Peyer's patch (tissue), 4 donors: ENCODE measurements around the gene EIF4EBP2. TPM values are rescaled to one million over a fixed set of nuclear protein-coding genes. Genes with fewer than 3 reads are reported as not detected.

Experiments used
- DNase-seq, 3 donors: peaks; one replicate each; pipeline ENCODE4 v3.0.0-alpha.2; 2017 to 2019
- H3K27ac ChIP-seq, 4 donors: fragments of 200-600 bp; sonication (generic); one replicate each; pipeline ENCODE4 v1.5.1; 2016 to 2019
- H3K27me3 ChIP-seq, 2 donors: fragments of 200-600 bp; sonication (generic); one replicate each; pipeline ENCODE4 v1.5.1; 2019
- H3K36me3 ChIP-seq, 3 donors: fragments of 200-600 bp; sonication (generic); one replicate each; pipeline ENCODE4 v1.5.1; 2016 to 2019
- H3K4me1 ChIP-seq, 4 donors: fragments of 200-600 bp; sonication (generic); one replicate each; pipeline ENCODE4 v1.5.1; 2016 to 2019
- H3K4me3 ChIP-seq, 4 donors: fragments of 200-600 bp; sonication (generic); 1 replicate in 3 of 4; 2 replicates in 1 of 4; pipeline ENCODE4 v1.5.1; 2016 to 2019; ENCODE audit warnings: mild to moderate bottlenecking in 1 of 4
- H3K9me3 ChIP-seq, 4 donors: fragments of 200-600 bp; sonication (generic); one replicate each; pipeline ENCODE4 v1.5.1; 2016 to 2019; ENCODE audit warnings: mild to moderate bottlenecking in 1 of 4
- POLR2A ChIP-seq, 2 donors: fragments of 450-650 bp; IDR thresholded peaks; one replicate each; pipeline ENCODE4 v1.5.1; 2017; ENCODE audit warnings: antibody characterized with exemption in 2 of 2, mild to moderate bottlenecking in 2 of 2, moderate library complexity in 2 of 2
- total RNA-seq, 4 donors: library from RNA; depleted of rRNA; stranded (reverse); fragments of >200 nt; gene quantifications; one replicate each; pipeline ENCODE4 v1.1.0, GENCODE V29; 2016
- TF ChIP-seq, protein P1 (sequence below), 6 experiments: fragments of 450-650 bp in 4 of 6; fragments of 200-600 bp in 2 of 6; sonication (generic) in 1 of 6; IDR thresholded peaks; one replicate each; pipeline ENCODE4 v1.5.1; 2017 to 2019; ENCODE audit warnings: antibody characterized with exemption in 6 of 6, mild to moderate bottlenecking in 3 of 6, moderate library complexity in 1 of 6

The EIF4EBP2 gene
- total RNA-seq, 4 donors from 2014 or later = 64.4 to 129 (median 93.0) TPM

DNA sequence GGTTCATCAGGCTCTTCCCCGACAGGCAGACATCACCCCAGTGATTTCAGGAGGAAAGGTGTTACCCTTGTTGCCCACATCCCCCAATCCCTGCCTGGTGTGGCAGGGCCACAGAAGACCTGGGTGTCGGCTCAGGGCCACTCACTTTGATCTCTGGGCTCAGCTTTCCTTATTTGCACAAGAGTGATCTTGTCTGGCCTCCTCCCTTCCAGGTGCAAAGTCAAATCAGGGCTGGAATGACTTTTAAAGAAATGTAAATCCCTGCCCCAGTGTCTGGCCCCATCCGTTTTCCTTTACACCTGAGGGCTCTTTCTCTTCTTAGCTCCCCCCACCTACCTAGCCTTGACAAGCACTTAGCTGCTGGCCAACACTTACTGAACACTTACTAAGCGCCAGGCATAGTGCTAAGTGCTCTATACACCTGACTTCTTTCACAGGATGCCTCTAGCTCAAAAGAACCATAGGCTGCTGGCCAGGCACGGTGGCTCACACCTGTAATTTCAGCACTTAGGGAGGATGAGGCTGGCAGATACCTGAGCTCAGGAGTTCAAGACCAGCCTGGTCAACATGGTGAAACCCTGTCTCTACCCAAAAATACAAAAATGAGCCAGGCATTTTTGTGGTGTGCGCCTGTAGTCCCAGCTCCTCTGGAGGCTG, 38.5 kb downstream of the EIF4EBP2 start:
- Histone ChIP-seq H3K9me3 (no peaks in the 10 kb centered on the region), H3K4me3 (no peak overlapping the region), H3K36me3 (no peaks in the 10 kb centered on the region), H3K27ac (no peak overlapping the region), H3K4me1 (peaks cover 5 to 22% (median 13%) of the 10 kb centered on the region in 4 donors), H3K27me3 (peaks cover 0 to 14% of the 10 kb centered on the region in 2 donors)
- DNase-seq = no peak
- no peak for TF ChIP-seq POLR2A (IDR thresholded peaks at IDR 0.05)
- TF ChIP-seq, protein P1, sequence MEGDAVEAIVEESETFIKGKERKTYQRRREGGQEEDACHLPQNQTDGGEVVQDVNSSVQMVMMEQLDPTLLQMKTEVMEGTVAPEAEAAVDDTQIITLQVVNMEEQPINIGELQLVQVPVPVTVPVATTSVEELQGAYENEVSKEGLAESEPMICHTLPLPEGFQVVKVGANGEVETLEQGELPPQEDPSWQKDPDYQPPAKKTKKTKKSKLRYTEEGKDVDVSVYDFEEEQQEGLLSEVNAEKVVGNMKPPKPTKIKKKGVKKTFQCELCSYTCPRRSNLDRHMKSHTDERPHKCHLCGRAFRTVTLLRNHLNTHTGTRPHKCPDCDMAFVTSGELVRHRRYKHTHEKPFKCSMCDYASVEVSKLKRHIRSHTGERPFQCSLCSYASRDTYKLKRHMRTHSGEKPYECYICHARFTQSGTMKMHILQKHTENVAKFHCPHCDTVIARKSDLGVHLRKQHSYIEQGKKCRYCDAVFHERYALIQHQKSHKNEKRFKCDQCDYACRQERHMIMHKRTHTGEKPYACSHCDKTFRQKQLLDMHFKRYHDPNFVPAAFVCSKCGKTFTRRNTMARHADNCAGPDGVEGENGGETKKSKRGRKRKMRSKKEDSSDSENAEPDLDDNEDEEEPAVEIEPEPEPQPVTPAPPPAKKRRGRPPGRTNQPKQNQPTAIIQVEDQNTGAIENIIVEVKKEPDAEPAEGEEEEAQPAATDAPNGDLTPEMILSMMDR (IDR thresholded peaks at IDR 0.05) = no peak

DNA sequence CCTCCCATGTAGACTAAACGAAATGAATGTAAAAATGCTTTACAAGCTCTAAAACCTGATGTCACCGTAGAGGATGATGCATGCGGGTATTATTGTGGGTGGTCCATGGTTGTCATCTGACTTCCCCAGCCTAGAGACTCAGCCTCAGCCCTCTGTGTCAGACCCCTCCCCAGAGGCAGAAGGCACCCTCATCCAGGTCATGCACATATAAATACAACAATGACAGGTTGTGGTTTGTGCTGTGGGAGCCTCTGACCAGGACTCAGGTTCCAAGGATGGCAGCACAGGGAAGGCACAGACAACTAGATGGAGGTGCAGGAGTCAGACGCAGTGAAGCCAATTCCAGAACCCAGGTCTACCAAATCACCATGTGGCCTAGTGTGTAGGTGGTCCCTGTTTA, 40.8 kb downstream of the EIF4EBP2 start:
- peaks cover 5 to 22% (median 13%) of the 10 kb centered on the region in 4 donors for H3K4me1 ChIP-seq
- H3K27me3 ChIP-seq = peaks cover 0 to 14% of the 10 kb centered on the region in 2 donors
- no peaks in the 10 kb centered on the region for H3K36me3 ChIP-seq
- TF ChIP-seq POLR2A (IDR thresholded peaks at IDR 0.05) = no peak
- TF ChIP-seq, protein P1 (IDR thresholded peaks at IDR 0.05) = no peak
- H3K4me3 ChIP-seq = no peak overlapping the region
- no peaks in the 10 kb centered on the region for H3K9me3 ChIP-seq
- no peak for DNase-seq
- H3K27ac ChIP-seq = no peak overlapping the region

DNA sequence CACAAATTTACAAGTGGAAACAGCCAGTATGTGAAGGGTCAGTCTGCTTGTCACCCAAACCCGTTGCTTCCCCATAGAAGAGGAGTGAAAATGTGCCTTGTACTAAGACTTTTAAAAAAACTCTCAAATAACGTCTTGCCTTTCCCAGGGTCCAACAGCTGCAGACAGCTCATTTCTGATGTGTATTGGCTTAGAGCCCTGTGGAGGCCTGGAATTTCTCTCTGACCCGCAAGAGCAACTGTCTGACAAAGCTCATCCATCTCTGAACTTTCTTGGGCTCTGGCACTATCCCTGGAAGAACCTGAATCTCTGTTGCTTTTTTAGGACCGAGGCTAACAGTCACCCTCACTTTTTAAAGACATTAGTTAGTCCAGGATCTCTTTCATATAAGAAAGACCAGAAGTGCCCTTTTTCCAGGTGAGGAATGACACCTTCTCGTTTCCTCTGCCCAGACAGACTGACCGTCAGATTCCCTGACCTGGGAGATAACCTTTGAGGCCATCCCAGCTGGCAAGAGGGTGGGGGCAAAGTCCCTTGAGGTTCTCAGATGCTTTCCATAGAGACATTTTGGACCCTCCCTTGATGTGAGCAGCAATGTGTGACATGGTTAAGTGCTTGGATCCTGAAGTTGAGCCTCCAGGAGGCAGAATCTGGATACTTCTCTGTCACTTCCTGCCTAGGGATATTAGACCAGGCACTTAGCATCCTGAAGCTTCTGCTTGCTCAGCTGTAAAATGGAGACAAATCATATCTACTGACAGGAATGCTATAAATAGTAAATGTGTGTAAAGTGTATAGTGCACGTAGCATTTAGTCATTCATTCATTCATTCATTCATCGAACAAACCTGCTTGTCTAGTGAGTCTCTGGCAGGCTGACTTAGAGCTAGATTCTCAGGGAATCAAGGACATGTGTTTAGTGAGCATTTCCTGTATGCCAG, 42.0 kb downstream of the EIF4EBP2 start:
- Histone ChIP-seq H3K27ac (peak overlapping the region in 1 of 4 donors; percentile 29), H3K4me1 (peaks cover 4 to 12% (median 5%) of the 10 kb centered on the region in 4 donors), H3K36me3 (no peaks in the 10 kb centered on the region), H3K9me3 (no peaks in the 10 kb centered on the region), H3K27me3 (peaks cover 0 to 6% of the 10 kb centered on the region in 2 donors), H3K4me3 (no peak overlapping the region)
- DNase-seq = no peak
- no peak for TF ChIP-seq POLR2A (IDR thresholded peaks at IDR 0.05)
- TF ChIP-seq, protein P1 (IDR thresholded peaks at IDR 0.05) = no peak

DNA sequence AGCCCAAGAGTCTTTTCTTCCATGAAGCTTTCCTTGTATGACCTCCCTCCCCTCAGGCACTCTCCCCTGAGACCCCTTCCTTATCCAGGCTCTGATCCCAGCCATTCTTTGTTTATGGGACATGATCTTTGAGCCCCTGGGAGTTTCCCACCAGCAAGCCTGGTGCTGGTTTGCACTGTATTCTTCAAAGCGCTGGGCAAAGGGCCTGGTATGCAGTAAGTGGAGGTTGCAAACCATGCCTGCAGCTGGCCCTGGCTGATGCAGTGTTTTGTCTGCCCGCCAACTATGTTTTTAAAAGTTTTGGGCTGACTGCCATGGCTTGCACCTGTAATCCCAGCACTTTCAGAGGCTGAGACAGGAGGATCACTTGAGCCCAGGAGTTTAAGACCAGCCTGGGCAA, 44.3 kb downstream of the EIF4EBP2 start:
- TF ChIP-seq, protein P1 (IDR thresholded peaks at IDR 0.05) = no peak
- no peak for TF ChIP-seq POLR2A (IDR thresholded peaks at IDR 0.05)
- Histone ChIP-seq H3K36me3 (no peaks in the 10 kb centered on the region), H3K9me3 (no peaks in the 10 kb centered on the region), H3K4me1 (no peaks in the 10 kb centered on the region), H3K27ac (no peak overlapping the region), H3K4me3 (no peak overlapping the region), H3K27me3 (no peaks in the 10 kb centered on the region)
- DNase-seq = no peak

DNA sequence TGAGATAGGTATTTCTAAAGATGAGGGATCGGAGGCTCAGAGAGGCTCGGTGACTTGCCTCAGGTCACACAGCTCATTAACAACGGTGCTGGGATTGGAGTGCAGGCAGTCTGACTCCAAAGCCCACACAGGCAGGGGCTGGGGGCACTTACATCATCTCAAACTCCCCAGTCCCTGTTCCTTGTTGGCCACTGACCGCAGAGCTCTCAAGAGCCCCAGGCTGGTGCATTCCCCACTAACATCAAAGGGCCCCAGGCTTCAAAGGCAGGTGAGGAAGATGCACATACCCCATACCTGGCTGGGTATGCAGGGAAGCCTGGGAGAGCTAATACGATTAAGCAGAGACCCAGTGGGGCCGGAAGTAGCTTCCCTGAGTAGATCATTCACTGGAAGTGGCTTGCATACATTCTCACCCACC, 51.3 kb downstream of the EIF4EBP2 start:
- Histone ChIP-seq H3K4me1 (peaks cover 0 to 17% (median 10%) of the 10 kb centered on the region in 4 donors), H3K27ac (no peak overlapping the region), H3K36me3 (no peaks in the 10 kb centered on the region), H3K4me3 (no peak overlapping the region), H3K27me3 (no peaks in the 10 kb centered on the region), H3K9me3 (no peaks in the 10 kb centered on the region)
- no peak for DNase-seq
- TF ChIP-seq, protein P1 (IDR thresholded peaks at IDR 0.05) = no peak
- TF ChIP-seq POLR2A (IDR thresholded peaks at IDR 0.05) = no peak
